Esophagus muscularis mucosa (tissue), 4 donors: ENCODE results near the gene SPTLC2. TPM values are rescaled to one million over a fixed set of nuclear protein-coding genes. Genes with fewer than 3 reads are reported as not detected.
"Not testable (repeated sequence)": the region's sequence is repeated elsewhere in the genome, so short reads cannot be mapped to it uniquely, and the experiment has no call there.

Experiments
- DNase-seq: peaks from one replicate; pipeline ENCODE4 v3.0.0-alpha.2; 2017; ENCODE audit errors: extremely low spot score
- H3K27ac ChIP-seq, 4 donors: fragments of 200-600 bp; sonication (generic); replicated peaks in 1 of 4; 1 replicate in 3 of 4; 2 replicates in 1 of 4; pipeline ENCODE4 v1.5.1; 2016 to 2019; ENCODE audit warnings: mild to moderate bottlenecking in 1 of 4
- H3K27me3 ChIP-seq, 4 donors: fragments of 200-600 bp; sonication (generic); one replicate each; pipeline versions ENCODE4 v1.5.1 to v1.6.0; 2016 to 2019
- H3K36me3 ChIP-seq, 4 donors: fragments of 200-600 bp; sonication (generic); one replicate each; pipeline ENCODE4 v1.5.1; 2016 to 2019
- H3K4me1 ChIP-seq, 4 donors: fragments of 200-600 bp; sonication (generic); one replicate each; pipeline ENCODE4 v1.5.1; 2016 to 2019
- H3K4me3 ChIP-seq, 4 donors: fragments of 200-600 bp; sonication (generic); 1 replicate in 2 of 4; 2 replicates in 2 of 4; pipeline ENCODE4 v1.5.1; 2016 to 2019; ENCODE audit warnings: mild to moderate bottlenecking in 4 of 4, moderate library complexity in 1 of 4
- H3K9me3 ChIP-seq, 4 donors: fragments of 200-600 bp; sonication (generic); 1 replicate in 3 of 4; 2 replicates in 1 of 4; pipeline ENCODE4 v1.5.1; 2016 to 2019
- EP300 ChIP-seq: sonication (generic); formaldehyde crosslinking; IDR thresholded peaks from one replicate; pipeline ENCODE4 v1.6.1; 2017; ENCODE audit warnings: antibody characterized with exemption
- POLR2A ChIP-seq: fragments of 450-650 bp; IDR thresholded peaks from one replicate; pipeline ENCODE4 v1.6.1; 2017; ENCODE audit warnings: antibody characterized with exemption, moderate library complexity, mild to moderate bottlenecking, low read depth
- POLR2AphosphoS5 ChIP-seq, 2 donors: sonication (generic); formaldehyde crosslinking; IDR thresholded peaks; one replicate each; pipeline ENCODE4 v1.6.1; 2017; ENCODE audit warnings: antibody characterized with exemption in 2 of 2
- WGBS: methylation state at CpG from one replicate; pipeline ENCODE4 v1.1.5; 2018; 5-methylcytosine and 5-hydroxymethylcytosine counted together
- intact Hi-C: fragments of 100-400 bp; cut with DNase I; formaldehyde crosslinking; loops from one replicate; pipeline ENCODE4 v1.15.1; 2023
- total RNA-seq, 4 donors: library from RNA; depleted of rRNA; stranded (reverse); fragments of >200 nt; gene quantifications; one replicate each; pipeline versions ENCODE4 v1.1.0 to v1.2.1, GENCODE V29; 2016
- TF ChIP-seq, protein P1 (sequence below), 3 experiments: fragments of 200-600 bp in 2 of 3; fragments of 450-650 bp in 1 of 3; sonication (generic) in 2 of 3; IDR thresholded peaks; one replicate each; pipeline ENCODE4 v1.5.1; 2017 to 2019; ENCODE audit warnings: antibody characterized with exemption in 3 of 3, mild to moderate bottlenecking in 2 of 3, moderate library complexity in 1 of 3

The SPTLC2 gene
- total RNA-seq, 4 donors from 2014 or later: 14.5 to 25.3 (median 20.1) TPM

DNA sequence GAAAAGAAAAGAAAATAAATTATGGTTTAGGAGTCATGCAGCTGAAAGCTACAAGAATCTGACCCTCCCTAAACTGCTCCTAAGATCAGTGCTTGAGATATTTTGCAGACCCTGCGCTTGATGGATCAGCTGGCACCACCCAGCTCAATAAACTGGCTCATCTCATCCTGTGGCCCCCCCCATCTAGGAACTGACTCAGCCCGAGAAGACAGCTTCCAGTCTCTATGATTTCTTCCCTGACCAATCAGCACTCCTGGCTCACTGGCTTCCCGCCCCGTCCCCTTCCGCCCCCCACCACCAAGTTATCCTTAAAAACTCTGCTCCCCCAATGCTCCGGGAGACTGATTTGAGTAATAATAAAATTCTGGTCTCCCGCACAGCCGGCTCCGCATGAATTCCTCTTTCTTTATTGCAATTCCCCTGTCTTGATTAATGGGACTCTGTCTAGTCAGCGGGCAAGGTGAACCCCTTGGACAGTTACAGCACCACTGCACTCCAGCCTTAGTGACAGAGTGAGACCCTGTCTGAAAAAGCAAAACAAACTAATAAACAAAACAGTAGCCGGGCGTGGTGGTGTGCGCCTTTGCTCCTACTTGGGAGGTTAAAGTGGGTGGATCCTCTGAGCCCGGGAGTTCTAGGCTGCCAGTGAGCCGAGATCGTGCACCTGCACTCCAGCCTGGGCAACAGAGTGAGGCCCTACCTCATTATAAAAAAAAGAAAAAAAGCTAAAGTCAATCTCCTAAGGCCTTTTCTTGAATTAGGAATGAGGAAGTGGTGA is 24.5 kb upstream of the SPTLC2 start:
- intact Hi-C loops: no loop called here
- Histone ChIP-seq H3K27me3 (no peaks in the 10 kb centered on the region), H3K4me1 (peaks cover 8 to 18% (median 15%) of the 10 kb centered on the region in 4 donors), H3K9me3 (no peaks in the 10 kb centered on the region), H3K36me3 (no peaks in the 10 kb centered on the region), H3K27ac (peak overlapping the region; percentile 74 to 84 (median 80)), H3K4me3 (peak overlapping the region; percentile 49 to 60 (median 54))
- TF ChIP-seq EP300: no peak
- no peak for TF ChIP-seq POLR2AphosphoS5 (IDR thresholded peaks at IDR 0.05)
- no peak for TF ChIP-seq POLR2A
- TF ChIP-seq, protein P1, sequence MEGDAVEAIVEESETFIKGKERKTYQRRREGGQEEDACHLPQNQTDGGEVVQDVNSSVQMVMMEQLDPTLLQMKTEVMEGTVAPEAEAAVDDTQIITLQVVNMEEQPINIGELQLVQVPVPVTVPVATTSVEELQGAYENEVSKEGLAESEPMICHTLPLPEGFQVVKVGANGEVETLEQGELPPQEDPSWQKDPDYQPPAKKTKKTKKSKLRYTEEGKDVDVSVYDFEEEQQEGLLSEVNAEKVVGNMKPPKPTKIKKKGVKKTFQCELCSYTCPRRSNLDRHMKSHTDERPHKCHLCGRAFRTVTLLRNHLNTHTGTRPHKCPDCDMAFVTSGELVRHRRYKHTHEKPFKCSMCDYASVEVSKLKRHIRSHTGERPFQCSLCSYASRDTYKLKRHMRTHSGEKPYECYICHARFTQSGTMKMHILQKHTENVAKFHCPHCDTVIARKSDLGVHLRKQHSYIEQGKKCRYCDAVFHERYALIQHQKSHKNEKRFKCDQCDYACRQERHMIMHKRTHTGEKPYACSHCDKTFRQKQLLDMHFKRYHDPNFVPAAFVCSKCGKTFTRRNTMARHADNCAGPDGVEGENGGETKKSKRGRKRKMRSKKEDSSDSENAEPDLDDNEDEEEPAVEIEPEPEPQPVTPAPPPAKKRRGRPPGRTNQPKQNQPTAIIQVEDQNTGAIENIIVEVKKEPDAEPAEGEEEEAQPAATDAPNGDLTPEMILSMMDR (IDR thresholded peaks at IDR 0.05): no peak
- 80% methylated on average over 16 of the region's 16 CpGs for WGBS
- no peak for DNase-seq

DNA sequence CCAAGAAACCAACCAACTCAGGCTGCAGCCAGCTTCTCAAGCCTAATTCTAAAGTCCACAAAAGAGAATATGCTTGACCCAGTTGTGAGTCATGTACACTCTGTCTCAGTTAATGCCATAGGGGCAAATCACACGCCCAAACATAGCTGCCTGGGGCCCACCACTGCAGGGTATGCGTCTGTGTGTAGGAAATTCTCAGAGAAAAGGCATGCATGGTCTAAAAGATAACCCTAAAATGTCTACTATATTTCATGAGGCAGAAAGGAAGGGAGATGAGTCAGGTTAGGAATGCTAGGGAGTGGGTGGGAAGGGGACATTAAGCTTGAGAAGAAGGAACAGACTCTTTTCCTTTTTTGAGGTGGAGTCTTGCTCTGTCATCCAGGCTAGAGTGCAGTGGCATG is 22.3 kb upstream of the SPTLC2 start:
- Histone ChIP-seq H3K27me3 (no peaks in the 10 kb centered on the region), H3K4me1 (peaks cover 8 to 18% (median 15%) of the 10 kb centered on the region in 4 donors), H3K36me3 (no peaks in the 10 kb centered on the region), H3K4me3 (no peak overlapping the region), H3K27ac (no peak overlapping the region), H3K9me3 (no peaks in the 10 kb centered on the region)
- intact Hi-C loops: no loop called here
- TF ChIP-seq, protein P1 (IDR thresholded peaks at IDR 0.05): no peak
- TF ChIP-seq POLR2AphosphoS5 (IDR thresholded peaks at IDR 0.05) (no peak), POLR2A (no peak), EP300 (no peak)
- no peak for DNase-seq
- WGBS: 66% methylated on average over 2 of the region's 2 CpGs

DNA sequence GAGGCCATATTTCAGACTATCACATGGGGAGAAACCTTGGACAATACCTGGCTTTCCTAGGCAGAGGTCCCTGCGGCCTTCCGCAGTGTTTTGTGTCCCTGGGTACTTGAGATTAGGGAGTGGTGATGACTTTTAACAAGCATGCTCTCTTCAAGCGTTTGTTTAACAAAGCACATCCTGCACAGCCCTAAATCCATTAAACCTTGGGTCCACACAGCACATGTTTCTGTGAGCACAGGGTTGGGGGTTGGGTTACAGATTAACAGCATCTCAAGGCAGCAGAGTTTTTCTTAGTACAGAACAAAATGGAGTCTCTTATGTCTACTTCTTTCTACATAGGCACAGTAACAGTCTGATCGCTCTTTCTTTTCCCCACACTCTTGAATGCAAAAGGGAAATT is 19.4 kb upstream of the SPTLC2 start:
- H3K4me3 ChIP-seq, H3K4me1 ChIP-seq, H3K27ac ChIP-seq, H3K9me3 ChIP-seq, DNase-seq, H3K36me3 ChIP-seq, intact Hi-C loops, H3K27me3 ChIP-seq: not testable (repeated sequence)
- WGBS: 94% methylated on average over 4 of the region's 4 CpGs

DNA sequence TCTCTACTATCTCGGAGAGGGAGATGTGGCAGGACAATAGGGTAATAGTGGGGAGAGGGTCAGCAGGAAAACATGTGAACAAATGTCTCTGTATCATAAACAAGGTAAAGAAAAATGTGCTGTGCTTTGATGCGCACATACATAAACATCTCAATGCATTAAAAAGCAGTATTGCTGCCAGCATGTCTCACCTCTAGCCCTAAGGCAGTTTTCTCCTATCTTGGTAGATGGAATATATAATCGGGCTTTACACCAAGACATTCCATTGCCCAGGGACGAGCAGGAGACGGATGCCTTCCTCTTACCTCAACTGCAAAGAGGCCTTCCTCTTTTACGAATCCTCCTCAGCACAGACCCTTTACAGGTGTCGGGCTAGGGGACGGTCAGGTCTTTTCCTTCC is 19.0 kb upstream of the SPTLC2 start:
- H3K27me3 ChIP-seq, intact Hi-C loops, DNase-seq, H3K27ac ChIP-seq, H3K4me3 ChIP-seq, H3K9me3 ChIP-seq, H3K4me1 ChIP-seq, H3K36me3 ChIP-seq: not testable (repeated sequence)
- 86% methylated on average over 8 of the region's 8 CpGs for WGBS

DNA sequence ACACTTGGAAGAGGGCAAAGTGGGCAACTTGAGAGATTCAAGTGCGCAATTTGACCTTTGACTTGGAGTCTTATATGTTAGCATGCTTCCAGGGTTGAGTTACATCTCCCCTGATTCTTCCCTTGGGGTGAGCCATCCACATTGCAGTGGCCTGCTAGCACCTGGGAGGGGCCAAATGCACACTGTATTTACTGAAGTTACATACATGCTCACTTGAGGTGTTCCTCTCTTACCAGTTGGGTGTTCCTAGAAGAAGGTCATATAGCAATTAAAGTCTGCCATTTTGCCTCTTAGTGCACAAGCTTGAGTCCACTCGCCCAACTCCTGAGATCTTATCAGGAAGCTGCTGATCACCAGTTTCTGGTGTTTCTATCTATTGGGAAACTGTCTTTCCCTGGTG is 13.7 kb upstream of the SPTLC2 start:
- Histone ChIP-seq H3K9me3 (peaks cover 0 to 6% (median 0%) of the 10 kb centered on the region in 4 donors), H3K4me1 (no peaks in the 10 kb centered on the region), H3K27me3 (no peaks in the 10 kb centered on the region), H3K36me3 (no peaks in the 10 kb centered on the region), H3K27ac (no peak overlapping the region), H3K4me3 (no peak overlapping the region)
- intact Hi-C loops: no loop called here
- WGBS: 82% methylated on average over 2 of the region's 2 CpGs
- TF ChIP-seq POLR2AphosphoS5 (IDR thresholded peaks at IDR 0.05): no peak
- TF ChIP-seq, protein P1 (IDR thresholded peaks at IDR 0.05): no peak
- no peak for TF ChIP-seq POLR2A
- no peak for DNase-seq

DNA sequence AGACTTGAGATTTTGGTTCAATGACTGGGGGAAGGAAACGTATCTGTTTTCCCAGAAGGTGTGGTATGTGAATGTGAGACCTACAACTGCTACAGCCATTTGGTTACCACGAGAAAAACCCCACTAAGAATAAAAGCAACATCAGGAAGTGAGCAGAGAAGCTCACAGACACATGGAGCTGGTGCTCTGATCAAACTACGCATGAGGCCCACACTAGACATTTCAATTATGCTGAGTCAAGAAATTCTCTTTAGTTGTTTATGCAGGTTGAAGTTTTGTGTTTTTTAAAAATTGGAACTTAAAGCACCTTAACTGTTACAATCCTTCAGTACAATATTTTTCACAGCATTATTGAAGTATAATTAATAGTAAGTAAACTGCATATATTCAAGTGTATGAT is 8.9 kb upstream of the SPTLC2 start:
- Histone ChIP-seq H3K36me3 (no peaks in the 10 kb centered on the region), H3K27ac (no peak overlapping the region), H3K27me3 (no peaks in the 10 kb centered on the region), H3K4me1 (no peaks in the 10 kb centered on the region), H3K4me3 (no peak overlapping the region), H3K9me3 (peaks cover 0 to 6% (median 0%) of the 10 kb centered on the region in 4 donors)
- 78% methylated on average over 3 of the region's 3 CpGs for WGBS
- no peak for TF ChIP-seq POLR2AphosphoS5 (IDR thresholded peaks at IDR 0.05)
- TF ChIP-seq EP300: no peak
- no peak for TF ChIP-seq POLR2A
- TF ChIP-seq, protein P1 (IDR thresholded peaks at IDR 0.05): no peak
- intact Hi-C loops: no loop called here
- DNase-seq: no peak
